NCI-H2227 treated with DMSO at 0.1 percent for 48 hours (cell line): Measurements from ENCODE around the gene FBXW4.

Experiments used
- DNase-seq: peaks from one replicate; lab custom pipeline; 2025; lab: John Stamatoyannopoulos, UW

FBXW4 gene

DNA sequence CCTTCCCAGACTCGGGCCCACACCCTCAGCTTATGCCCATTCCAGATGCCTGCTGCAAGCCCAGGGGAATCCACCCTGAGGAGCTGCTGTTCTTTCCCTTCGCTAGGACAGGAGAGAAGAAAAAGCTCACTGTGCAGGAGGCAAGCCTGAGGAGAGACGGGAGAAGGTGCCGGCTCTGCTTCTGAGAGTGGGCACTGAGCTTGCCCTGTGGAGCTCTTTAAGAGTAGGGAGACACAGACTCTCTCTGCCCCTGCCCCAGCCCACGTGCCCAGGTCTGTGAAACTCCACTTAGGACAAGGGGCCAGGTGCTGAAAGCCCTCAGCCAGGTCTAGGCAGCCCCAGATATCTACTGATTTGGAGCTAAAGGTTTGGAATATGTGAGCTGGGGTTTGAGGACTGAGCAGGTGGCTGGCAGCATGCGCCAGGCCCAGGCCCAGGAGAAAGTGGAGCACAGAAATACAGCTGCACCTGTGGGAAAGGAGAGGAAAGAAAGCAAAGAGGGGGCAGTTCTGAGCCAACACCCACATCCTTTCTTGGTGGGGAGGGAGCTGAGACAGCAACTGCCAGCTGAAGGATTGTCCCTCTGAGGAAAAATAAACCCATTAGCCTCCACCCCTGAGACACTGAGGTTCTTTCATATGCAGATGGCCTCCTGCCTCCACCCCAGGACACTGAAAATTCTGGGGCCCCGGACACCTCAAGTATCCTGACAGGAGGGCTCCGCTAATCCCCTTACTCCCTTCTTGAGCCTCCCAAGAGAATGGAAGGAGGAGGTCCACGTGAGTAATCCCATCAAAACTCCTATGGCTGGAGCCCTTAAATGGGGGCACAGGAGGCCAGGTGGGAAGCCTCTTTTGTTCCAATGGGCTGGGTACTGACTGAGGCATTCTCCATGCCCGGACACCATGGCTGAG is 114.2 kb downstream of the FBXW4 start:
- DNase-seq, result no peak

- no peak for DNase-seq
Measured at GRCh38 chr10:101579516-101579870, 115.5 kb downstream of the FBXW4 start.

- no peak for DNase-seq
Measured at GRCh38 chr10:101578803-101579515, 116.0 kb downstream of the FBXW4 start.

DNA sequence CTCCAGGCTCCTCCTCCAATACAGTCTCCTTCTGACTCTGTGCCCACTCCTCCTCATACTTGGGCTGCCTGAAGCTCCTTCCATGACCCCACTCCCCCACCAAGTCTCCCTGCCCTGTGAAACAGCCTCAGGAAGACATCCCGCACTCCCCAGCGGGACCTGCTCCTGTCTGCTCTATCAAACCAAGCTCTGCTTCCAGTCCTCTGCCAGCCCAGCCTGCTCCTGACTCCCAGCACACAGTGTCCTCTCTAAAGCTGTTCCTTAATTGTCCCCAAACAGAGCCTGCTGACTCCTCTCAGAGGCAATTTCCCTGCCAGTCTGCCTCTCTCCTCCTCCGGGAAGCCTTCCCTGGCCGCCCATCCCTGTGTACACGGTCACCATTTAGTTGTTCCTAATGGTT is 116.8 kb downstream of the FBXW4 start:
- DNase-seq, result no peak

DNA sequence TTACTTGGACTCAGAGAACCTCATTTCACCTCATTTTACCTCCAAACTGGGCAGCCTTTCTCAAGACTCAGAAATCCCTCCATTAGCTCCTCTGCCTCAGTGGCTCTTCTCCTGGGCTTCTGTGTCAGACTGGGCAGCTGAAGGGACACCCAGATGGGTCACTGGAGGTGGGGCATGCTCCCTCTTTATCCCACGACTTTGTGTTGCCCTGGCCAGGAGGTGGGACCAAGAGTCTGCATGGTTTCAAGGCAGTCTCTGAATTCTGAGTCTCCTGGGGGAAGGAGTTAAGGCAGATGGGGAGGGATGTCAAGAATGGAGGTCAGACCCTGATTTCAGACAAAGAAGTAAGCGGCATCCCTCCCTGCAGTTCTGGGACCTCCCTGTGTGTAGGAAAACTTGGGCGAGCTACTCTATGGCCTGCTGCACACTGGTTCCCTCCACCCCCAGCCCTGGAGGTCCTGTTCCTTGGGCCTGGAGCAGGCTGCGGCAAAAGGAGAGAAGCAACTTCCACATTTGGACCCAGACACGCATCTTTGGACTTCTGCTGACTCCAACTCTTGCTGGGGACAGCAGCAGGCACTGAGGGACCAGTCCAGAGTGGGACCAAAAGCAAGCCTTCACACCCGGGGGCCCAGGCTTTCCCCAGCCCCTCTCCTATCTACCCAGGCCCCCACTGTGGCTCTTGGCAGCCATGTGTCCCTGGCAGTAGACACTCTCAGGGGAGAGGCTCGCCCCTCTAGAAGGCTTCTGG is 117.7 kb downstream of the FBXW4 start:
- DNase-seq, result no peak

- DNase-seq, result no peak
Measured at GRCh38 chr10:101576211-101576863, 118.6 kb downstream of the FBXW4 start.

- DNase-seq, result no peak
Measured at GRCh38 chr10:101575580-101576210, 119.3 kb downstream of the FBXW4 start.

DNA sequence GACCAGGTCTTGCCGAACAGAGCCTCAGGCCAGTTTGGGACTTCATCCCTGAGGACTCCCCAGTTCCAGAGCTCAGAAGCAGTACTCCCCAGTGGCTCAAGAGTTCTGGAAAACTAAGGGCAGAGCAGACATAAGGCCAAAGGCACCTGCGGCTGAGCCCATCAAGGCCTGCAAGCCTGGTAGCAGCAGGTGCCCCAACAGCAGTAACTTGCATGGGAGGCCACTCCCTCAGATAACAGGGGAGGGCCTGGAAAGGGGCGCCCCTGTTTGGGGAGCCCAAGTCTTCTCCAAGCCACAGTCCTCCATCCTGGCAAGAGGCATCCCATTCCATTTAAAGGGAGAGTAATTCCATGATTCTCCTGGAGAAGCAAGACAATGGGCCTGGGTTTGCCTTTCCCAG is 119.9 kb downstream of the FBXW4 start:
- DNase-seq, result no peak

- no peak for DNase-seq
Measured at GRCh38 chr10:101573885-101574753, 120.9 kb downstream of the FBXW4 start.

DNA sequence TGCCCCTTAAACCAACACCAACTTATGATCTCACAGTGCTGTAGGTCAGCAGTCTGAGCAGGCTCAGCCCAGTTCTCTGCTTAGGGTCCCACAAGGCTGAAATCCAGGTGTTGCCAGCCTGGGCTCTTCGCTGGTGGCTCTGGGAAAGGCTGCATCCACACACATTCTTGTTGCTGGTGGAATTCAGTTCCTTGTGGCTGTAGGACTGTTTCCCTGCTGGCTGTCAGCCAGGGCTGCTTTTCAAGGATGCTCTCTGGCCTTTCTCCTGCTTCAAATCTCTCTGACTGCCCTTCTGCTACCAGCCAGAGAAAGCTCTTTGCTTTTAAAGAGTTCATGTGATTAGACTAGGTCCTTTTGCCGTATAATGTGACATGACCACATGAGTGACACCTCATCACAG is 122.2 kb downstream of the FBXW4 start:
- DNase-seq, result no peak

DNA sequence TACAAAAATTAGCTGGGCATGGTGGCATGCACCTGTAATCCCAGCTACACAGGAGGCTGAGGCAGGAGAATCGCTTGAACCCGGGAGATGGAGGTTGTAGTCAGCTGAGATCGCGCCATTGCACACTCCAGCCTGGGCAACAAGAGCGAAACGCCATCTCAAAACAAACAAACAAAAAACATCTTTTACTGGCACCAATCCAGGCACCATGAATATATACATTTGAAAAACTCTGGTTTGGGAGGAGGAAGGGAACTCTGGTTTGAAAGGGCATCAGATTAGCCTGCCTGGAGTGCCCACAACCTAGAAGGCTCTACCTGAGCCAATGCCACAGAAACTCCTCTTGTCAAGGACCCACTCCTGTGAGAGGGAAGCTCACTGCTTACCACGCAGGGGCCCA is 122.8 kb downstream of the FBXW4 start:
- no peak for DNase-seq

- no peak for DNase-seq
Measured at GRCh38 chr10:101571271-101571925, 123.6 kb downstream of the FBXW4 start.

GRCh38 chr10:101570428-101571270 is 124.3 kb downstream of the FBXW4 start:
- no peak for DNase-seq

DNA sequence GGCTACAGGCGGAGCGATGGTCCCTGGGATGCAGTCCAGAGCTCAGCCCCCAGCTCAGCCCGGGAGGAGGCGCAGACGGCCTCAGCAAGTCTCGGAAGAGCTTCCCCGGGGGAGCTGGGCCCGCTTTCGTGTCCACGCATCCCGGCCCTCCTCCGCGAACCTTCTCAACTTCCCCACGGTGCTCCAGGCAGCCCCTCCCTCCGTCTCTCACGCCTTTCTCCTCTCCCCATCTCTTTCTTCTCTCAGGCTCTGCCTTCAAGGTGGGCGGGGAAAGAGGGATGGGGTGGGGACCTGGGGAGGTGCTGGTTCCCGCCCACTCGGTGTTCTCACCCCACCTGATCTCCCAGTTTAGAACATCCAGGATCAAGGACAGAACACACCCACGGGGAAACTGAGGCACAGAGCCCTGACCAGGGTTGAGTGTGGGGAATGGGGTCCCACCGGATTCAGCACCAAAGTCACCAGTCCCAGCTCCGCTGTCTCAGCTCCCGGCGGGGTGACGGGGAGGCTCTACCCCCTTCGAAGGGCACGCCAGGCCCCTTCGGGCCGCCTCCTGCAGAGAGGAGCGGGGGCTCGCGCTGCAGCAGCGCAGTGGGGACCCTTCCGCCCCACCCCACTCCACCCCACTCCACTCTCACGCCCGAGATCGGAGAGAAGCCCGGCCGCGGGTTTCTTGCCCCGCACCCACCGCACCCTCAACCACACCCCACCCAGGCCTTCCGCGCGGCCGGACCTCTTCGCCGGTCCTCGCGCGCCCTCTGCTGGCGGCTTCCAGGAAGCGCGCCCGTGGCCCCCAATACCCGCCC is 125.1 kb downstream of the FBXW4 start:
- DNase-seq, result peak; percentile 61

GRCh38 chr10:101569323-101569621 is 125.7 kb downstream of the FBXW4 start:
- DNase-seq, result no peak

GRCh38 chr10:101568054-101568745 is 126.8 kb downstream of the FBXW4 start:
- no peak for DNase-seq

DNA sequence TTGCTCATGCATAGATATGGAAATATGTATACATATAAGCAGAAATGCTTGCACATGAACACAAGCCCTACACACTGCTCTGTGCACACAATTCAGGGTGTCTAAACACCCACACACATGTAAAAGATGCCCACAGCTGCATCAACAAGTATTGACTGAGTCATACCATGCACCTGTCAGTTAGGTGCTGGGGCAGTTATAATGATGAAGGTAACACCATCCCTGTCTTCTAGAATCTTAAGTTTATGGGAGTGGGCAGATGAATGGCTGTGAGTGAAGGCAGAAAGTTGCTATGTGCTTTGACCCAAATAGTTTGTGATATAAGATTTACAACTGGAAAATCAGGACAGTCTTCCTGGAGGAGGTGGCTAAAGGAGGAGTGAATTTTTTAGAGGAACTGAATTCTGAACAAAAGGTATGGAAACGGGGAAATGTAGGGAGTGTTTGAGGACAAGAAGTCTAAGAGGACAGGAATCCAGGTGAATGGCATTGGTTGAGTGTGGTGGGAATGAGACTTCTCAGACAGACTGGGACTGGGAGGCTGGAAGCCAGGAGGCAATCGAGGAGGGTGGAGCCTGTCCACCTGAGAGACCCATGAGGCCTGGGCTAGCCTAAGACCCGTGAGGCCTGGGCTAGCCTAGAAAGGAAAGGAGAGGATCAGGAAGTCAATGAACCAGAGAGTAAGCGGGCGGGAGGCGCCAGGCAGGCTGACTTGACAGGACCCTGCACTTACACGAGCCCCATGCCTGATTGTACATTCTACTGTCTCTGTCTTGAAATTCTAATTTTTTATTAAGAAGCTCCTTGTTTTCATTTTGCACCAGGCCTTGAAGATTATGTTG is 127.6 kb downstream of the FBXW4 start:
- no peak for DNase-seq
